ENCODE data around the gene IFT122.

IFT122 gene

GRCh38 chr3:129448186-129448895, 8.3 kb downstream of the IFT122 start:
- DNase-seq = no peak

DNA sequence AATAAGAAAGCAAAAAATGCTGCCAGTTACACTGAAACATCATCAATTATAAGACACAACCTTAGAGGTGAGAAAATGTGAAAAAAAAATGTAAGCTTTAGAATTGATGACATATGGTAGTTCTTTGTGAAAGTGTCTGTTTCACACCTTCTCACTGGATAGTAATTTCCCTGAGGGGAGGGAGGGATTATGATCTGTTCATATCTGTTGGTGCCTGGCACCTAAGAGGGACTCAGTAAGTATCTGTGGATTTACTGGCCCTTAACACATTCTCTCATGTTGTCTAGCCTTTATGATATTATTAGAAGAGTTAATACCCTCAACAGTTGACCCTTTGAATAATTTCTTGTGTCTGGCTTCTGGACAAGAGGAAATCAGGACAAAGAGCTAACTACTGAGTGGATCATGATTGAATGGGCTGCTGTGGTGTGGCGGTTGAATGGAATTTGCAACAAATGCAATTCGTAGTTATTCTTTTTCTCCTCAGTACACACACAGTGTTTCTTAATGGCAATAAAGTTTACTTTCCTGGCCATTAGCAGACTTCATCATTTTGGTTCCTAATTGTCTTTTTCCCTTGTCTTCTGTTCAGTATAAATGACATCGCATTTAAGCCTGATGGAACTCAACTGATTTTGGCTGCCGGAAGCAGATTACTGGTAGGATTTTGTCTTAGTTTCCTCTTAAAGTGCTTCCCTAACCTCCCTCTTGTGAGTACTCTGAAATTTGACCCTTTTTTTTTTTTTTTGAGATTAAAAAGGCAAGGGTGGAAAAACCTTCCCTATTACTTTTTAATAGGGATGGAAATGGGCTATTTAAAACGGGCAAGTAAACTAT, 9.5 kb downstream of the IFT122 start:
- Mint-ChIP-seq H3K9me3 (no peaks in the 10 kb centered on the region), H3K4me1 (peaks cover 43% of the 10 kb centered on the region), H3K27ac (peak overlapping the region; percentile 17), H3K27me3 (ENCODE audit: low read depth, poor library complexity) (no peaks in the 10 kb centered on the region), H3K36me3 (ENCODE audit: low read depth) (peaks cover 34% of the 10 kb centered on the region), H3K4me3 (peak overlapping the region; percentile 3)
- DNase-seq = no peak
- TF ChIP-seq, protein P1, sequence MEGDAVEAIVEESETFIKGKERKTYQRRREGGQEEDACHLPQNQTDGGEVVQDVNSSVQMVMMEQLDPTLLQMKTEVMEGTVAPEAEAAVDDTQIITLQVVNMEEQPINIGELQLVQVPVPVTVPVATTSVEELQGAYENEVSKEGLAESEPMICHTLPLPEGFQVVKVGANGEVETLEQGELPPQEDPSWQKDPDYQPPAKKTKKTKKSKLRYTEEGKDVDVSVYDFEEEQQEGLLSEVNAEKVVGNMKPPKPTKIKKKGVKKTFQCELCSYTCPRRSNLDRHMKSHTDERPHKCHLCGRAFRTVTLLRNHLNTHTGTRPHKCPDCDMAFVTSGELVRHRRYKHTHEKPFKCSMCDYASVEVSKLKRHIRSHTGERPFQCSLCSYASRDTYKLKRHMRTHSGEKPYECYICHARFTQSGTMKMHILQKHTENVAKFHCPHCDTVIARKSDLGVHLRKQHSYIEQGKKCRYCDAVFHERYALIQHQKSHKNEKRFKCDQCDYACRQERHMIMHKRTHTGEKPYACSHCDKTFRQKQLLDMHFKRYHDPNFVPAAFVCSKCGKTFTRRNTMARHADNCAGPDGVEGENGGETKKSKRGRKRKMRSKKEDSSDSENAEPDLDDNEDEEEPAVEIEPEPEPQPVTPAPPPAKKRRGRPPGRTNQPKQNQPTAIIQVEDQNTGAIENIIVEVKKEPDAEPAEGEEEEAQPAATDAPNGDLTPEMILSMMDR (IDR thresholded peaks at IDR 0.05) = no peak

More at GRCh38 chr3:129448186-129448895, 8.3 kb downstream of the IFT122 start:
- H3K36me3 Mint-ChIP-seq (ENCODE audit: low read depth) = peaks cover 31% of the 10 kb centered on the region
- no peak overlapping the region for H3K4me3 Mint-ChIP-seq
- H3K27ac Mint-ChIP-seq = peak overlapping the region; percentile 44
- H3K27me3 Mint-ChIP-seq (ENCODE audit: low read depth, poor library complexity) = no peaks in the 10 kb centered on the region
- H3K9me3 Mint-ChIP-seq = no peaks in the 10 kb centered on the region
- peaks cover 48% of the 10 kb centered on the region for H3K4me1 Mint-ChIP-seq
- TF ChIP-seq, protein P1 (IDR thresholded peaks at IDR 0.05) = no peak

GRCh38 chr3:129453732-129454131, 13.7 kb downstream of the IFT122 start:
- TF ChIP-seq, protein P1 (IDR thresholded peaks at IDR 0.05) = no peak

GRCh38 chr3:129460155-129460554, 20.1 kb downstream of the IFT122 start:
- H3K36me3 Mint-ChIP-seq (ENCODE audit: low read depth) = peaks cover 44% of the 10 kb centered on the region
- H3K27me3 Mint-ChIP-seq (ENCODE audit: low read depth, poor library complexity) = no peaks in the 10 kb centered on the region
- no peak overlapping the region for H3K27ac Mint-ChIP-seq
- DNase-seq = no peak
- TF ChIP-seq, protein P1 (IDR thresholded peaks at IDR 0.05) = no peak
- H3K9me3 Mint-ChIP-seq = no peaks in the 10 kb centered on the region
- H3K4me3 Mint-ChIP-seq = no peak overlapping the region
- no peaks in the 10 kb centered on the region for H3K4me1 Mint-ChIP-seq

More at GRCh38 chr3:129453732-129454131, 13.7 kb downstream of the IFT122 start:
- DNase-seq = no peak
- H3K36me3 Mint-ChIP-seq (ENCODE audit: low read depth) = peaks cover 43% of the 10 kb centered on the region
- peaks cover 22% of the 10 kb centered on the region for H3K4me1 Mint-ChIP-seq
- no peaks in the 10 kb centered on the region for H3K27me3 Mint-ChIP-seq (ENCODE audit: low read depth, poor library complexity)
- no peaks in the 10 kb centered on the region for H3K9me3 Mint-ChIP-seq
- H3K27ac Mint-ChIP-seq = peak overlapping the region; percentile 12
- no peak overlapping the region for H3K4me3 Mint-ChIP-seq

- Mint-ChIP-seq H3K36me3 (ENCODE audit: low read depth) (peaks cover 44% of the 10 kb centered on the region), H3K9me3 (no peaks in the 10 kb centered on the region), H3K4me3 (no peak overlapping the region), H3K4me1 (no peaks in the 10 kb centered on the region), H3K27me3 (ENCODE audit: low read depth, poor library complexity) (no peaks in the 10 kb centered on the region), H3K27ac (no peak overlapping the region)
- DNase-seq = no peak
- TF ChIP-seq, protein P1 (IDR thresholded peaks at IDR 0.05) = no peak
These were observed 20.5 kb downstream of the IFT122 start for GRCh38 chr3:129460572-129460971.
